Astrocyte (in vitro differentiated cells and primary cell): ENCODE measurements around the gene RANGAP1.

Experiments
- EZH2 ChIP-seq: IDR thresholded peaks from 2 replicates; pipeline ENCODE4 v1.6.1; 2012; ENCODE audit warnings: mild to moderate bottlenecking, low read length, inconsistent platforms; ENCODE audit not compliant: insufficient read depth
- TF ChIP-seq, protein P1 (sequence below): IDR thresholded peaks from 2 replicates; pipeline ENCODE4 v1.5.1; 2011; ENCODE audit warnings: low read depth, mild to moderate bottlenecking, inconsistent platforms, low read length, moderate library complexity; ENCODE audit not compliant: insufficient read depth

DNA sequence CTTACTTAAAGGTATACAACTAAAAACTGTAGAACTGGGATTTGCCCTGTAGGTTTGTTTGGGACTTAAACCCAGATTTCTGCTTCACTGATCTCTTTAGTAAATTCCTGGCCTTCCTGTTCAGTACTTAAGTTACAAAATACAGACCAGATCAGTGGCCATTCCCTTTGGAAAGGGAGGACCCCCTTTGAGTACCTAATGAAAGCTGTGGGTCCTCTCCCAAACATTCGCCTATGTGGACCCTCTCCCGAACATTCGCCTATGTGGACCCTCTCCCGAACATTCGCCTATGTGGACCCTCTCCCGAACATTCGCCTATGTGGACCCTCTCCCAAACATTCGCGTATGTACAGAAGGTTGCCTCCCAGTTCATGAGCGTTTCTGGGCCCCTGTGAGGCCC, 70.6 kb downstream of the RANGAP1 start:
- TF ChIP-seq, protein P1, sequence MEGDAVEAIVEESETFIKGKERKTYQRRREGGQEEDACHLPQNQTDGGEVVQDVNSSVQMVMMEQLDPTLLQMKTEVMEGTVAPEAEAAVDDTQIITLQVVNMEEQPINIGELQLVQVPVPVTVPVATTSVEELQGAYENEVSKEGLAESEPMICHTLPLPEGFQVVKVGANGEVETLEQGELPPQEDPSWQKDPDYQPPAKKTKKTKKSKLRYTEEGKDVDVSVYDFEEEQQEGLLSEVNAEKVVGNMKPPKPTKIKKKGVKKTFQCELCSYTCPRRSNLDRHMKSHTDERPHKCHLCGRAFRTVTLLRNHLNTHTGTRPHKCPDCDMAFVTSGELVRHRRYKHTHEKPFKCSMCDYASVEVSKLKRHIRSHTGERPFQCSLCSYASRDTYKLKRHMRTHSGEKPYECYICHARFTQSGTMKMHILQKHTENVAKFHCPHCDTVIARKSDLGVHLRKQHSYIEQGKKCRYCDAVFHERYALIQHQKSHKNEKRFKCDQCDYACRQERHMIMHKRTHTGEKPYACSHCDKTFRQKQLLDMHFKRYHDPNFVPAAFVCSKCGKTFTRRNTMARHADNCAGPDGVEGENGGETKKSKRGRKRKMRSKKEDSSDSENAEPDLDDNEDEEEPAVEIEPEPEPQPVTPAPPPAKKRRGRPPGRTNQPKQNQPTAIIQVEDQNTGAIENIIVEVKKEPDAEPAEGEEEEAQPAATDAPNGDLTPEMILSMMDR = no peak
- no peak for TF ChIP-seq EZH2
